Ascending aorta (tissue), 2 donors: Measurements from ENCODE around the gene PROM2. TPM values are rescaled to one million over a fixed set of nuclear protein-coding genes. Genes with fewer than 3 reads are reported as not detected.

Source experiments
- DNase-seq, 2 donors: peaks; one replicate each; pipeline ENCODE4 v3.0.0-alpha.2; 2019; ENCODE audit warnings: low spot score in 2 of 2
- H3K27ac ChIP-seq, 2 donors: fragments of 200-600 bp; sonication (generic); one replicate each; pipeline ENCODE4 v1.5.1; 2016 to 2017; ENCODE audit warnings: mild to moderate bottlenecking in 1 of 2
- H3K27me3 ChIP-seq: fragments of 200-600 bp; sonication (generic); one replicate; pipeline ENCODE4 v1.5.1; 2017
- H3K36me3 ChIP-seq, 2 donors: fragments of 200-600 bp; sonication (generic); one replicate each; pipeline ENCODE4 v1.5.1; 2016
- H3K4me1 ChIP-seq, 2 donors: fragments of 200-600 bp; sonication (generic); one replicate each; pipeline ENCODE4 v1.5.1; 2016 to 2017; ENCODE audit warnings: mild to moderate bottlenecking in 1 of 2
- H3K4me3 ChIP-seq, 2 donors: fragments of 200-600 bp; sonication (generic); one replicate each; pipeline ENCODE4 v1.5.1; 2016 to 2017; ENCODE audit warnings: mild to moderate bottlenecking in 1 of 2
- H3K9me3 ChIP-seq, 2 donors: fragments of 200-600 bp; sonication (generic); one replicate each; pipeline ENCODE4 v1.5.1; 2016
- intact Hi-C: fragments of 100-400 bp; cut with DNase I; formaldehyde crosslinking; loops from one replicate; pipeline ENCODE4 v1.15.1; 2023
- total RNA-seq: library from RNA; depleted of rRNA; stranded (reverse); fragments of >200 nt; gene quantifications from one replicate; pipeline ENCODE4 v1.1.0, GENCODE V29; 2016
- TF ChIP-seq, protein P1 (sequence below), 3 experiments: fragments of 200-600 bp in 2 of 3; fragments of 450-650 bp in 1 of 3; sonication (generic) in 2 of 3; IDR thresholded peaks; one replicate each; pipeline ENCODE4 v1.5.1; 2016 to 2019; ENCODE audit warnings: antibody characterized with exemption in 3 of 3, mild to moderate bottlenecking in 1 of 3, moderate library complexity in 1 of 3

The PROM2 gene
- total RNA-seq, 1 donor from 2014 or later: not detected

DNA sequence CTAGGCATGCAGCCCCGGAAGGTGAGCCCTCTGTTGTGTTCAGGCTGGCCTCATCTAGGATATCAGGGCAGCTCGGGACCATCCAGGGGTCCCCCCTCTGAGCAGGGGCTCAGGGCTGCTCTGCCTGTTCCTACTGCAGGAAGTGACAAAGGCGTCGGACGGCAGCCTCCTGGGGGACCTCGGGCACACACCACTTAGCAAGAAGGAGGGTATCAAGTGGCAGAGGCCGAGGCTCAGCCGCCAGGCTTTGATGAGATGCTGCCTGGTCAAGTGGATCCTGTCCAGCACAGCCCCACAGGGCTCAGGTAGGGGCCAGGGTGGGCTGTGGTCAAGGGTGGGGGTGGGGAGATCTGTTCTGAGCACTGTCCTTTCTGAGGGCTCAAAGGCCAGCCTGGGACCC lies 36.0 kb downstream of the PROM2 start:
- TF ChIP-seq, protein P1, sequence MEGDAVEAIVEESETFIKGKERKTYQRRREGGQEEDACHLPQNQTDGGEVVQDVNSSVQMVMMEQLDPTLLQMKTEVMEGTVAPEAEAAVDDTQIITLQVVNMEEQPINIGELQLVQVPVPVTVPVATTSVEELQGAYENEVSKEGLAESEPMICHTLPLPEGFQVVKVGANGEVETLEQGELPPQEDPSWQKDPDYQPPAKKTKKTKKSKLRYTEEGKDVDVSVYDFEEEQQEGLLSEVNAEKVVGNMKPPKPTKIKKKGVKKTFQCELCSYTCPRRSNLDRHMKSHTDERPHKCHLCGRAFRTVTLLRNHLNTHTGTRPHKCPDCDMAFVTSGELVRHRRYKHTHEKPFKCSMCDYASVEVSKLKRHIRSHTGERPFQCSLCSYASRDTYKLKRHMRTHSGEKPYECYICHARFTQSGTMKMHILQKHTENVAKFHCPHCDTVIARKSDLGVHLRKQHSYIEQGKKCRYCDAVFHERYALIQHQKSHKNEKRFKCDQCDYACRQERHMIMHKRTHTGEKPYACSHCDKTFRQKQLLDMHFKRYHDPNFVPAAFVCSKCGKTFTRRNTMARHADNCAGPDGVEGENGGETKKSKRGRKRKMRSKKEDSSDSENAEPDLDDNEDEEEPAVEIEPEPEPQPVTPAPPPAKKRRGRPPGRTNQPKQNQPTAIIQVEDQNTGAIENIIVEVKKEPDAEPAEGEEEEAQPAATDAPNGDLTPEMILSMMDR (IDR thresholded peaks at IDR 0.05): no peak

DNA sequence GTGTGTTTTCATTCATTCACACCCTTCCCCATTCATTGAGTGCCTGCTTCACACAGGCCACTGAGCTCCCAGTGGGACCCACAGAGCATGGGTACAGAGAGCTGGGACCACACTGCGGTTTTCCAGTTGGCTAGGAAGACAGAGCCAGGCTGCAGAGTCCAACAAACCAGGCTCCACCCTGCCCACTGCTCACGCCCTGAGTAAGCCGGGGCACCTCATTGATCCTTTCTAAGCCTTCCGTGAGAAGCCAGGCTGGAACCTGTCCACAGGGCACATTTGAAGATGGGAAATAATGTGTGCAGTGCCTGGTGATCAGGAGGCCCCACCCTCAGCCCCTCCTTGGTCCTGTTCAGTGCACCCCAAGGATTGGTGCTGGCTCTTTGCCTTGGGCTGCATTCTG lies 36.4 kb downstream of the PROM2 start:
- TF ChIP-seq, protein P1 (IDR thresholded peaks at IDR 0.05): no peak

More for the DNA sequence above, 36.0 kb downstream of the PROM2 start:
- intact Hi-C loops: no loop called here
- H3K27me3 ChIP-seq: no peaks in the 10 kb centered on the region
- H3K4me1 ChIP-seq: no peaks in the 10 kb centered on the region
- no peak overlapping the region for H3K27ac ChIP-seq
- H3K36me3 ChIP-seq: no peaks in the 10 kb centered on the region
- DNase-seq: no peak
- no peaks in the 10 kb centered on the region for H3K9me3 ChIP-seq
- H3K4me3 ChIP-seq: no peak overlapping the region

DNA sequence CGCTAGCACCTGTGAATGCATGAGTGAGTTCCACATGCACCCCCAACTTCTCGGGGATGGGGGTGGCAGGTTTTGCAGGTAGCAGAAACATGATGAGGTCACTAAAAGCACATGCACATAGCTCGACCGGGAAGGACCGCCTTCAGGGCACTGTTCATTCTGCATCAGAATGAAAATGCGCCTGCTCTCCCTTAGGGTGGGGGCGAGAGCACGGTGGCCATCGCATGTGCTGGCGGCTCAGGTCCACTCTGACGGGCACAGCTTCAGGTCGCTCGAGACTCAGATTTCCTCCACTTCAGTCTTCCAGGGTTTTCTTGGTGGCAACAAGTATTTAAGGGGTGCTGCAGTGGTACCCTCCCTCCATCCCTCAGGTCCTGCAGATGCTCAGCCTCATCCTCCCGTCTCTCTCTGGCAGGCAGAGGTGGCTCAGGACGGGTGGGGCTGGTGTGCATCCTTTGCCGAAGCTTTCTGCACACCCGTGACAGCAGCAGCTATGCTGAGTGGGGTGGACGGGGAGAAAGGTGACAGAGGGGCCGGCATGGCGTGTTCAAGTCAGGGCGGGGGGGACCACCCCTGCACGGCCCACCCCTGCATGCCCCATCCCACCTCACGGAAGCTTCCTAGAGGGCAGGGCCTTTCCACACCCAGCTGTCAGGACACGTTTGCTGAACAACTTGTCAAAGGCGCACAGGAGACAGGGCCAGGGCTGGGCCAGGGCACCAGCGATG lies 37.7 kb downstream of the PROM2 start:
- no peaks in the 10 kb centered on the region for H3K27me3 ChIP-seq
- TF ChIP-seq, protein P1 (IDR thresholded peaks at IDR 0.05): no peak
- no peaks in the 10 kb centered on the region for H3K4me1 ChIP-seq
- no peak overlapping the region for H3K27ac ChIP-seq
- H3K36me3 ChIP-seq: no peaks in the 10 kb centered on the region
- no peak overlapping the region for H3K4me3 ChIP-seq
- no peak for DNase-seq
- H3K9me3 ChIP-seq: no peaks in the 10 kb centered on the region
- intact Hi-C loops: no loop called here

More for the DNA sequence above, 36.4 kb downstream of the PROM2 start:
- H3K4me3 ChIP-seq: no peak overlapping the region
- DNase-seq: no peak
- H3K4me1 ChIP-seq: no peaks in the 10 kb centered on the region
- no peak overlapping the region for H3K27ac ChIP-seq
- intact Hi-C loops: no loop called here
- H3K9me3 ChIP-seq: no peaks in the 10 kb centered on the region
- H3K36me3 ChIP-seq: no peaks in the 10 kb centered on the region
- H3K27me3 ChIP-seq: no peaks in the 10 kb centered on the region

DNA sequence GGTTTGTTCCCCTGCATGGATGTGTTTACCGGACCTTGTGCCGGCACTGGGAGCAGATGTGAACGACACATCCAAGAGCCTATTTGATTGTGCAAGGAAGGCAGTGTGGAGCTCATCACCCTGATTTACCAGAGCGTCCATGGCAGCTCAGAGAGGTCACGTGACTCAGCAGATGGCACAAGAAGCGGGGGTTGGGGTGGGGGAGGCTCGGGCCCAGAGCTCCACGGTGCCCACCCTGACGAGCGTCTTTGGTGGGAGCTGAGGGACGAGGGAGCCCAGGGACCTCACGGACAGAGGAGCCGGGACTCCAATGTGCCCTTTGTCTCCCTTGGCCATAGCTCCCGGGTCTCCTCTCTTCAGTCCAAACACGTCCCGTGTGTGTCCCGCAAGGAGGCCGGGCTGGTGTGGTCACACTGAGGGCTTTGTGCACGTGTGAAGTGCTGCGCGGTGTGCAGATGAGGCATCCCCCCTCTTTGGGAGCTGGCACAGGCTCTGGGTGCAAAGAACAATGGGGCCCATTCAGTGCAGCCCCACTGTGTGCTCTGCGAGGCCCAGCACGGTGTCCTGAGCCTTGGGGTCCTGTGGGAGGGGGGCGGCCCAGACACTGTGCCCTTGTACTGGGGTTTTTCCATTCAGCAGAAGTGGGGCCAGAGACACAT lies 38.4 kb downstream of the PROM2 start:
- intact Hi-C loops: no loop called here
- Histone ChIP-seq H3K27me3 (no peaks in the 10 kb centered on the region), H3K27ac (no peak overlapping the region), H3K4me1 (no peaks in the 10 kb centered on the region), H3K36me3 (no peaks in the 10 kb centered on the region), H3K9me3 (no peaks in the 10 kb centered on the region), H3K4me3 (no peak overlapping the region)
- no peak for DNase-seq
- TF ChIP-seq, protein P1 (IDR thresholded peaks at IDR 0.05): no peak

DNA sequence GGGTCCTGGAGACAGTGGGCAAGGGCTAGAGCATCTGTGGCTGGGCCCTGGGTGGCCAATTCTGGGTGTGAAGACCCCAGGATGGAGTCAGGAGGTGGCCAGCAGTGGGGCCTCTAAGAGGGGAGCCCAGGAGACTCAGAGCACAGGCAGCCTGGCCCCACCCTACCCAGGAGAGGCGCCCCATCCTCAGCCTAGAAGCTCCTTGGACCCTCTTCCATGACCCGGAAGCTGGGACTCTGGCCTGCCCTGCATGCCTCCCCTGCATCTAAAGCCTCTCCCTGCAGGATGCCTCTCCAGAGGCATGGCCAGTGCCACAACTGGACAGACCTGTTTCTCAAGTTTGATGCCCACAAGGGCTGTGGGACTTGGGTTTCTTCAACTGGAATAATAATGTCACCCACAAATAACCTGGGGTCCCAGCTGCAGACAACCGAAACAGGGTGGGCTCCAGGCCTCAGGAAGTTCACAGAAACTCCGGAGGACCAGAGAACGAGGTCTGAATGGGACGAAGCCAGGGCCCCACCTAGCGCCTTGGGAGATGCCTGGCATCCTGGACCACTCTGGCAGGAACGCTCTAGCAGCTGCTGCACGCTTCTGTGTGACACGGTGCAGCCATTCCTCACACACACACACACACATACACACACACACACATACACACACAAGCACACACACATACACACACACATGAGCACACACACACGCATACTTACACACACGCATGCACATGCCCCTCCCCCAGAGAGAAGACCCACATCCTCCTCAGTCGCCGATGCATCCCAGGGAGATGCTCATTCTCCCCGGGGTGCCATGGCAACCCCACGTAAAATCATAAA lies 39.3 kb downstream of the PROM2 start:
- H3K36me3 ChIP-seq: no peaks in the 10 kb centered on the region
- TF ChIP-seq, protein P1 (IDR thresholded peaks at IDR 0.05): no peak
- no peak overlapping the region for H3K4me3 ChIP-seq
- H3K27me3 ChIP-seq: no peaks in the 10 kb centered on the region
- intact Hi-C loops: loop anchor here (2.0 kb wide), 1 partner anchor 119 kb away; no protein-coding TSS in a partner anchor
- H3K27ac ChIP-seq: no peak overlapping the region
- H3K4me1 ChIP-seq: no peaks in the 10 kb centered on the region
- DNase-seq: no peak
- no peaks in the 10 kb centered on the region for H3K9me3 ChIP-seq
